DMS53 (cell line): ENCODE results near the gene NXT1.
"Not testable (repeated sequence)": the region's sequence is repeated elsewhere in the genome, so short reads cannot be mapped to it uniquely, and the experiment has no call there.

ENCODE experiments used
- DNase-seq: peaks from one replicate; lab custom pipeline; 2025; lab: John Stamatoyannopoulos, UW

The NXT1 gene

GRCh38 chr20:23350196-23350903 lies at the start of gene NXT1:
TSS of gene NXT1 (plus strand) at chr20:23350791. CDS start at chr20:23354042, 3,251 bp downstream.
- peak; percentile 100 for DNase-seq

GRCh38 chr20:23301436-23302050 lies 49.0 kb upstream of the NXT1 start:
- DNase-seq = no peak

- DNase-seq = no peak
These were observed 48.2 kb upstream of the NXT1 start for GRCh38 chr20:23302386-23302785.

- no peak for DNase-seq
These were observed 47.8 kb upstream of the NXT1 start for GRCh38 chr20:23302801-23303200.

GRCh38 chr20:23303325-23304102 lies 47.1 kb upstream of the NXT1 start:
- no peak for DNase-seq

GRCh38 chr20:23304616-23305015 lies 46.0 kb upstream of the NXT1 start:
- no peak for DNase-seq

- DNase-seq = no peak
These were observed 45.5 kb upstream of the NXT1 start for GRCh38 chr20:23305098-23305497.

GRCh38 chr20:23307393-23307792 lies 43.2 kb upstream of the NXT1 start:
- not testable (repeated sequence) for DNase-seq

- DNase-seq = no peak
These were observed 42.6 kb upstream of the NXT1 start for GRCh38 chr20:23308024-23308423.

GRCh38 chr20:23308908-23309307 lies 41.7 kb upstream of the NXT1 start:
- DNase-seq = no peak

- no peak for DNase-seq
These were observed 40.8 kb upstream of the NXT1 start for GRCh38 chr20:23309781-23310180.

- DNase-seq = no peak
These were observed 38.6 kb upstream of the NXT1 start for GRCh38 chr20:23311947-23312506.

GRCh38 chr20:23313271-23313670 lies 37.3 kb upstream of the NXT1 start:
- DNase-seq = no peak

GRCh38 chr20:23314699-23315098 lies 35.9 kb upstream of the NXT1 start:
- DNase-seq = no peak

GRCh38 chr20:23315099-23315498 lies 35.5 kb upstream of the NXT1 start:
- DNase-seq = no peak

- no peak for DNase-seq
These were observed 34.0 kb upstream of the NXT1 start for GRCh38 chr20:23316626-23317025.

GRCh38 chr20:23317081-23317480 lies 33.5 kb upstream of the NXT1 start:
- no peak for DNase-seq

- no peak for DNase-seq
These were observed 32.2 kb upstream of the NXT1 start for GRCh38 chr20:23318347-23318746.

GRCh38 chr20:23320317-23320716 lies 30.3 kb upstream of the NXT1 start:
- DNase-seq = peak; percentile 44

GRCh38 chr20:23325107-23325506 lies 25.5 kb upstream of the NXT1 start:
- no peak for DNase-seq

GRCh38 chr20:23326774-23327173 lies 23.8 kb upstream of the NXT1 start:
- no peak for DNase-seq

GRCh38 chr20:23327617-23328333 lies 22.8 kb upstream of the NXT1 start:
- DNase-seq = no peak
